Thyroid gland (tissue), 4 donors: ENCODE results near the gene APOBEC2.

ENCODE experiments used
- POLR2A ChIP-seq, 2 donors: fragments of 450-650 bp; IDR thresholded peaks; one replicate each; pipeline ENCODE4 v1.6.1; 2017; ENCODE audit warnings: antibody characterized with exemption in 2 of 2, mild to moderate bottlenecking in 2 of 2, moderate library complexity in 1 of 2
- TF ChIP-seq, protein P1 (sequence below), 6 experiments: fragments of 200-600 bp in 3 of 6; fragments of 450-650 bp in 3 of 6; sonication (generic) in 3 of 6; IDR thresholded peaks; one replicate each; pipeline ENCODE4 v1.5.1; 2016 to 2019; ENCODE audit warnings: antibody characterized with exemption in 6 of 6, mild to moderate bottlenecking in 2 of 6, inconsistent platforms in 1 of 6, moderate library complexity in 1 of 6

DNA sequence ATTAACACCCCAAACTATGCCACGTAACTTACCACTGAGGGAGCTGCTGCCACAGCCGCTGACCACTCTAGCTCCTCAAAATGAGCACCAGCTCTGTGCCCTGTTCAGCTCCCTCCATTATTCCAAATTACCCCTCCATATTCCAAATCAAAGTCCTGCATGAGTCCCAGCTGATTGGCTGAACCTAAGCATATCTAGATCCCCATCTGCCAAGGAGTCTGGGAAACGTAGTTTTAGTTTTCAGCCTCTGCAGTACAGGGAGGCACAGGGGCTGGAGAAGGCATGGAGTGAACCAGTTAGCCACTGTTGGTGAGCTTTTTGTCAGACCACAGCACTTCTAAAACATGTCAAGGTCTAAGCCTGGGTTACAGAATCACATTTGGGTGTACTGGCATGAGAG, 29.9 kb upstream of the APOBEC2 start:
- TF ChIP-seq, protein P1, sequence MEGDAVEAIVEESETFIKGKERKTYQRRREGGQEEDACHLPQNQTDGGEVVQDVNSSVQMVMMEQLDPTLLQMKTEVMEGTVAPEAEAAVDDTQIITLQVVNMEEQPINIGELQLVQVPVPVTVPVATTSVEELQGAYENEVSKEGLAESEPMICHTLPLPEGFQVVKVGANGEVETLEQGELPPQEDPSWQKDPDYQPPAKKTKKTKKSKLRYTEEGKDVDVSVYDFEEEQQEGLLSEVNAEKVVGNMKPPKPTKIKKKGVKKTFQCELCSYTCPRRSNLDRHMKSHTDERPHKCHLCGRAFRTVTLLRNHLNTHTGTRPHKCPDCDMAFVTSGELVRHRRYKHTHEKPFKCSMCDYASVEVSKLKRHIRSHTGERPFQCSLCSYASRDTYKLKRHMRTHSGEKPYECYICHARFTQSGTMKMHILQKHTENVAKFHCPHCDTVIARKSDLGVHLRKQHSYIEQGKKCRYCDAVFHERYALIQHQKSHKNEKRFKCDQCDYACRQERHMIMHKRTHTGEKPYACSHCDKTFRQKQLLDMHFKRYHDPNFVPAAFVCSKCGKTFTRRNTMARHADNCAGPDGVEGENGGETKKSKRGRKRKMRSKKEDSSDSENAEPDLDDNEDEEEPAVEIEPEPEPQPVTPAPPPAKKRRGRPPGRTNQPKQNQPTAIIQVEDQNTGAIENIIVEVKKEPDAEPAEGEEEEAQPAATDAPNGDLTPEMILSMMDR (IDR thresholded peaks at IDR 0.05), result no peak
- TF ChIP-seq POLR2A (IDR thresholded peaks at IDR 0.05), result no peak
